Erythroblast (primary cell): ENCODE data around the gene CDC14A.

ENCODE experiments used
- DNase-seq, 2 experiments: peaks; one replicate each; lab custom pipeline; 2025; lab: John Stamatoyannopoulos, UW
- GATA1 ChIP-seq: IDR thresholded peaks from 2 replicates; pipeline ENCODE4 v1.6.1; 2011; ENCODE audit warnings: low read depth, mild to moderate bottlenecking, control low read depth, low read length, moderate library complexity
- POLR2A ChIP-seq: IDR thresholded peaks from 2 replicates; pipeline ENCODE4 v1.6.1; 2011; ENCODE audit warnings: mild to moderate bottlenecking, low read length

The CDC14A gene

GRCh38 chr1:100565937-100566699 is 213.8 kb downstream of the CDC14A start:
- DNase-seq = no peak
- TF ChIP-seq POLR2A (no peak), GATA1 (no peak)

- TF ChIP-seq POLR2A (no peak), GATA1 (no peak)
- no peak for DNase-seq
These were observed 214.8 kb downstream of the CDC14A start for GRCh38 chr1:100567062-100567461.
